Hematopoietic multipotent progenitor cell treated with erythropoietin and hydrocortisone succinate and interleukin-3 and kit ligand, for 8 days (in vitro differentiated cells): ENCODE results near the gene NEURL1.
"Not testable (repeated sequence)": the region's sequence is repeated elsewhere in the genome, so short reads cannot be mapped to it uniquely, and the experiment has no call there.

Experiments used
- DNase-seq: peaks from one replicate; pipeline ENCODE4 v3.0.0-alpha.2; 2015

The NEURL1 gene

DNA sequence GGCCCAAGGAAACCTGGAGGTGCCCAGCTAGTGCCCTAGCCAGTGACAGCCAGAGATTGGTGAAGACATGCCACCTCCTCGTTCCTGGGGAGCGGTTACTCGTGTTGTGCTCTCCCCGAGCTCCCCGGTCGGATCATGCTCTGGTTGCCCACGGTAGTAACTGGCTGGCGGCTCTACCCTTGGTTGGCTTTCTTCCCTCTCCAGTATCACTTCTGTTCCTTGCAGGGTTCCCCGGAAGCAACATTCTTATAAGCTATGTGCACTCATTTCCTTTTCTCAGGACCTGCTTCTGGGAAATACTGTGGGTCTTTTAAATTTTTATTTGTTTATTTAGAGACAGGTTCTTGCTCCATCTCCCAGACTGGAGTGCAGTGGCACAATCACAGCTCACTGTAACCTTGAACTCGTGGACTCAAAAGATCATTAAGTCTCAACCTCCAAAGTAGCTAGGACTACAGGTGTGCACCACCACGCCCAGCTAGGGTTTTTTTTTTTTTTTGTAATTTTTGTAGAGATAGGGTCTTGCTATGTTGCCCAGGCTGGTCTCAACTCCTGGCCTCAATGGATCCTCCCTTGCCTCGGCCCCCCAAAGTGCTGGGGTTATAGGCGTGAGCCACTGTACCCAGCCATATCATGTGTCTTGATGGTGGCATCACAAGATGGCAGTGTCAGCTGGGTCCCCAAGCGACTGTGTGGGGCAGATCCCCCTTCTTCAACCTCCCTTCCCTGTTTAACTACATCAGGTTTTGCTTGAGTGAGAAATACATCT, 27.9 kb upstream of the NEURL1 start:
- no peak for DNase-seq

DNA sequence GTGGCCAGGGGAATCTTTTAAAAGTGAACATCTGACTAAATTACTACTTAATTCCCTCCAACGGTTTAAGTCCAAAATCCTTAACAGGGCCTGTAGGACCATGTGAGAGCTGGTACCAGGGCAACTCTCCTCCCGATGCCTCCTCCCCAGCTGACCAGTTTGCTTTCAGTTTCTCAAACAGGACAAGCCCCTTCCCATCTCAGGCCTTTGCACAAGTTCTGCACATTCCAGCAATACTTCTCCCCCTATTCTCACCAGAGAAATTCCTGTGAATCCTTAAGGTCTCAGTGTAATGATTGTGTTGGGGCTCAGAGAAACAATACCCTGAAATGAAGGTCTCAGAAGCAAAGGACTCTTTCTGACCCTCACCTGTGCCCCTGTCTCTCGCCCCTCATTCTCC, 26.8 kb upstream of the NEURL1 start:
- DNase-seq: no peak

DNA sequence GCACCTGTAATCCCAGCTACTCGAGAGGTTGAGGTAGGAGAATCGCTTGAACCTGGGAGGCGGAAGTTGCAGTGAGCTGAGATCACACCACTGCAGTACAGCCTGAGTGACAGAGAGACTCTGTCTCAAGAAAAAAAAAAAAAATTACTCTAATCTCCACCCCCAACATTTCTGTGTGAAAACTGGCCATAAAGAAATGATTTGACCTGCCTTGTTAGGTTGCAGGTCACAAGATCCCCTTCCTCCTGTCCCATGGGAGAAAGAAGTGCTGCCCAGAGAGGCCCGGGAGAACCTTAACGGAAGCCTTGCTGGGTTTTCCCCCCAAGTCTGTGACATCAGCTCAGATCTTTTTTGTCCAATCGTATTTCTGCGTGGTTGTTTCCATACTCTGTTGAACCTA, 26.1 kb upstream of the NEURL1 start:
- DNase-seq: no peak

DNA sequence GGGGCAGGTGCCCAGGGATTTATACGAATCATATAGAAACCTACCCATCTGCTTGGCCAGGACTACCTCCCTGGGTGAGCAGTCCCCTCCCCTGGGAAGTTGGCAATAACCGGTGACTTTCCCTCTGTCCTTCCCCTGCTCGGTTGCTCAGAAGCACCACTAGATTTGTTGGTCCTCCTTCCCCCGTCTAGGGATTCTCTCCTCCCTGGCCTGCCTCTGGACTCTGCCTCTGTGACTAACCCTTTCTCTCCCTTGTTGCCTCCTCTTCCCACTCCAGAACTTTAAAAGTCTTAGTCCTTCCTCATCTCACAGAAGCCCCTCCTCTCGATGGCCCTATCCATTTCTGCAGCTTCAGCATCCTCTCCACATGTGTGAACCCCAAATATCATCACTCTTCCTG, 24.3 kb upstream of the NEURL1 start:
- no peak for DNase-seq

DNA sequence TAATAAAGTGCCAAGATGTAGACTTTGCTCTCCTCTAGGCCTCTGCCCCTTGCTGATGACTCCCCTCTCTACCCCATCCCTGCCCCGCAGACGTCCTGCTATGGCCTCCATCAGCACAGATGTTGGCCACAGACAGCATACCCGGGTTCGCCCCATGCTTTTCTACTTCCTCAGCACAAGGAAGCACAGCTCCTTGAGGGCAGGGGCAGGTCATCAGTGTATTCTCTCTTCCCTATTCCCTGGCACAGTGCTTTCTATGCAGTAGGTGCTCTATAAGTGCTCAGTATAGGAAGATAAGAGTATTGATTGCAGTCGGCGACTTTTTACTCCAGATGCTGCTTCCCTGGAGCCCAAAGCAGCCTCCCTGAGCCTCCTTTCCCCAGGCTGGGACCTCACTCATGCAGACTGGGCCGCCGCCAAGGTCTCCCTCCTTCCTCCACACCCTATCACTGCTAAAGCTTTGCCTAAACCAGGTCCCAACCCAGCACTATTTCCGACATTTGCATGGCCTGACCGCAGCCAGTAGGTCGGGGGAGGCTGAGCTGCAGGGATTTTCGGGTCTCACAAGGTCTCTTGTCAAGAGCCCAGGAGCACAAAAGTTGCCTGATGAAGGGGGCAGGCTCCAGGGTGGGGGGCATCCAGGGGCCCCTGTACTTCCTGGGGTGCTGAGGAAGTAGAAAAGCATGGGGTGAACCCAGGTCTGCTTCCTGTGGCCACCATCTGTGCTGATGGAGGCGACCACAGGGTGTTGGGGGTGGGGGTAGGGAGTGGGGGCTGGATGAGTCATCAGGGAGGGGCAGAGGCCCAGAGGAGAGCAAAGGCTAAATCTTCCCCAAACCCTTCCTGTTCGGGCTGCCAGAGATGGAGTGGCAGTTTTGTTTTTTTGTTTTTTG, 22.5 kb upstream of the NEURL1 start:
- peak; percentile 49 for DNase-seq

DNA sequence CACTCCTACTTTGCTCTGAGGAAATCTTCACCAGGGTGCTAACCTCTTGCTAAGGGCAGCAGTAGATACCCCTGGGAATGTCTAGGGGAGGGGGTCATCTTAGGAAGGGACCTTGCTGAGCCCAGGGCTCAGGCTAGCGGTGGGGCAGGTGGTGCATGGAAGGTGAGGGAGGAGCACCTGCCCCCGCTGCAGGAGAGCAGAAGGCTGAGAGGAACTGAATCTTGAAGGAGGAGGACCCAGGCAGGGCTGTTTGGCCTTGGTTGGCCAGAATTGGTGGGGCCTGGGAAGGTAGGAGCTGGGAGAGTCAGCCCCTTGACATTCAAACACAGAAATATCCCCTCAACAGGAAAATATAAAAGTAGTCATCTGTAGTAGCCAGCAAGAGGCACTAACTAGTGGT, 21.5 kb upstream of the NEURL1 start:
- DNase-seq: no peak

DNA sequence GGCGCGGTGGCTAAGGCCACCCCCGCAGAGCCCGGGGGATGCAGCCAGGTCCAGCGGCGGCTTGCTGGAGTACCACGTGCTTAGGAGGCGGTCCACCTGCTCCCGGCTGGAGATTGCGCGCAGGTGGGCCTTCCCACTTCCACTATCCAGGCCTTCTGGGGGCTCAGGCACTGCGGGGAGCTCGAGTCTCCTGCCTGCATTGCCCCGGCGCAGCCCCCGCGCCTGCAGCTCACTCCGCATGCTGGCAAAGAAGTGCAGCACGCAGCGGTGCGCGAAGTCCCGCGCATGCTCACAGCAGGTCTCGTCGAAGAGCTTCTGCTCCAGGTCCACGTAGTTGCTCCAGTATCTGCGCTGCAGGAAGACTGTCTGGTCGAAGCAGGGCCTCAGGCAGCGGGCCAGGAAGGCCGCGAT, 20.2 kb upstream of the NEURL1 start:
- no peak for DNase-seq

DNA sequence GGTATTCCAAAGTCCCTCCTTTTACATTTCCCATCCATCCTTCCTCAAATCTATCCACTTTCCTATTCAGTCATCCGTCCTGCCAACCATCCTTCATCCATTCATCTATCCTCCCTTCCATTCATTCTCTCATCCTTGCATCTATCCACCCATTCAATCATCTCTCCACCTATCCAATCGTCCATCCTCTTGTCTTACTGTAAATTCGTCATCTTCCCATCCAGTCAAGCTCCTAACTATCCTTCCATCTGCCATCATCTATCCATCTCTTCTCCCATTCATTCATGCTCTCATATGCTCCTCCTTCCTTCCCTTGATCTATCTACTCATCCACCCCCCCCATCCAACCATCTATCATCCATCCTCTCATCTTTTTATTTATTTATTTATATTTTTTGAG, 19.4 kb upstream of the NEURL1 start:
- no peak for DNase-seq

DNA sequence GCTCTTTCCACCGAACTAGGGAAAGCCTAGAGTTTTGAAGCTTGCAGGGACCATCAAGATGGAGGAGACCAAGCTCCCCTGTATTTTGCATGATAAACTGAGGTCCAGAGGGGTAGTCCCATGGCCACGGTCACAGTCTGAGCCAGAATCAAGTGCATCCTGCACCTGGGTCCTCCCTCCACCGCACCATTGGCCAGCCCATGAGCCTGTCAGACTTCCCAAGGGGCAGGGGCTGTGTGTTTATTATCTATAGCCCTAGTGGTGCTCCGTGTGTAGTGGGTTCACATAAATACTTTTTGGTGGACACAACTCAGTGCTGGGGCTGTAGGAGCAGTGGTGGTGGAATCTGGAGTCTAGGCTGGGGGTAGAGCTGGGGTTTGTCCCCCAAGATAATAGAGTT, 18.1 kb upstream of the NEURL1 start:
- DNase-seq: no peak

DNA sequence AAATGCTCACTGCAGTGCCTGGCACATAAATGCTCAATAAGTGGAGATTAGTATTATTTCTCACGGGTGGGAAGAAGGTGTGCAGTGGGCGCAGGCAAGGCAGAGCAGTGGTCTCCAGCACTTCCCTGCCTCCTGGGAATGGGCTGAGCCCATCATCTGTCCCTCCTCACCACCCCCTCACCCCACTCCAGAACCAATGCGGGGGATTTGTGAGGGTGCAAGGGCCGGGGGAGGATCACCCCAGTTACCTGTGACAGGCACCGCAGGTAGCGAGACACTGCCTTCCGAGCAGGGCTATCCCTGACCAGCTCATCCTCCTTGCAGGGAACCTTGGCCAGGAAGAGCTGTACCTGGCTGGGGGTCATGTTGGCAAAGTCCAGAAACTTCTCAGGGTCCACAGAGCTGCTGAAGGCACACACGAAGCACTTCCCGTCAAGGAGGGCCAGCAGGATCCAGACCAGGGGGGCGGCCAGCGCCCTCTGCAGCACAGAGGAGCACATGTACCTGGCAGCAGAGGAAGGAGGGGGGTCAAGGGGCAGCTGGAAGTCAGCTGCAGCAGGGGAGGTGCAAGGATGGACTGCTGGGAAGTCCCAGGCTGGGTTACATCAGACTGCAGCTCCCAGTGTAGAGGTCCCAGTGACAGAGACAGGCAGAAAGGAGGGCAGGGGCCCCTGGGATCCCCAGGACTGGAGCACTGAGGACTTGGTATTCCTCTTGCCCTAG, 17.3 kb upstream of the NEURL1 start:
- no peak for DNase-seq

DNA sequence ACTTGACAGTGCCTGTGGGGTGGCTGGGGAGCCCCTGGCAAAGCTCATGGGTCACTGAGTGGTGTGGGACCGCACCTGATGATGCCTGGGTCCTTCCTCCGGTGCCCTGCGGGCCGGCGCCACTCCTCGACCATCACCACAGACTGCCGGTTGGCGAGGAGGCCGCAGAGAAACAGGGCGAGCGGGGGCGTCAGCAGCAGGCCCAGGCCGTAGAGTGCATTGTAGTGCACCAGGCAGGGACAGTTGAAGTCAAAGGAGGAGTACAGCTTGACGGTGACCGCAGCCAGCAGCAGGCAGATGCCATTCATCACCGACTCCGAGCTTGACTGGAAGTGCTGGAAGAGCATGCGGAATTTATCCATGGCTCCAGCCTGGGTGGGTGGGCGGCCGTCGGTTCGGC, 14.8 kb upstream of the NEURL1 start:
- no peak for DNase-seq

DNA sequence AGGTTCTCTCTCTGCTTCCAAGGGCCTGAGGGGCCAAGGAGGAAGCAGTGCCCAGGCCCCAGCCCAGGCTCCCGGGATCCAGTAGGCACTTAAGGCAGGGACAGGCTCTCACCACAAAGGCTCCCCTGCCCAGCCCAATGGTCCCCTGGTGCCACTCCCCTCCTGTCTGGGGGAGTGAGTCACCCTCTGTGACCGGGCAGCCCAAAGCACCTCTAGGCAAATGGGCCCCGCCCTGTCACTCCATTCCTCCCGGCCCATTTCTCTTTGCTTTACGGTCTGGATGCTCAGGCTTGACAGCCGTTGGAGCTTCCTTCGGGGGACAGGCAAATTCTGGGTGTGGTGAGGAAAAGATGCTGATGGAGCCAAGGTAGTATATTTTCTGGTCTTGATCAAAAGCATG, 14.4 kb upstream of the NEURL1 start, which contains the start of gene CALHM3:
TSS of gene CALHM3 (minus strand) at position 106 of the 400 bp plus-strand sequence. CDS start 208 bp downstream, outside the sequence.
- DNase-seq: no peak

DNA sequence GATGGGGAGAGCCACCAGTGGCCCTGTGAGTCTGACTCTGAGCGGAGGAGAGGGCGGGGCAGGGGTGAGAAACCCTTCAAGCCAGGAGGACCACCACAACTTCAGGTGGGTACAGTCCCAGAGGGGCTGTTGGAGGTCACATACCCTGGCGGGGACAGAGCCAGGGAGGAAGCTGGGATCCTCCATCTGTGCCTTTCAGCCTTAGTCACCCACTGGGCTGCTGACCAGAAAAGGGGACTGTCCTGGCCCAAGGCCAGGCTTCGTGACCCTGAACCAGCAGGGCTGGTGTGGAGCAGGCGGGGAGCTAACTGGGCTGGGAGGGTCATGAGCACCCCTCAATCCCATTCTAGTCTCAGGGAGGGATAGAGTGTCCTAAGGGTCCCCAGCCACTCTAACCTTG, 13.0 kb upstream of the NEURL1 start:
- no peak for DNase-seq

DNA sequence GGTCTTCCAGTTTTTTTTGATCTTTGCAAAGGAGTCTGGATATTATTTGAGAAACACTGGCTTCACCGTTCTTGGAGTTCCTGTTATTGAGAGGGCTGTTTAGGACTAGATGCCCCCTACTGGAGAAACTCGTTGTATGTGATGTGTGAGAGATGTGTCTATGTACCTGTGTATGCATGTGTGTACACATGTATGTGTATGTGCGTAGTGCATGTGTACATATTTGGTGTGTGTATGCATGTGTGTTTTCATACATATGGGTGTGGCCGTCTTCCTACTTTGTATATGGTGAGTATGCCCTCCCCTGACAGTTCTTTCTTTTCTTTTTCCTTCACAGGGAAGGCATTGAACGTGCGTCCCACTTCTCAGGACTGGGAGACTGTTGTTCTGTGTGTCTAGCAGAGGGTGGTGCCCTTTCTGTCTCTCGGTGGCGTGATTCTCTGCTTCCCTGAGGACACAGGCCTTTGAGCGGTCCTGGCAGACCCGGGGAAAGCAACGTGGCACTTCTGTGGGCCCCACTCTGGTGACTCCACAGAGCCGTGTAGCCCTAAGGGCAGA, 11.5 kb upstream of the NEURL1 start:
- peak; percentile 72 for DNase-seq

DNA sequence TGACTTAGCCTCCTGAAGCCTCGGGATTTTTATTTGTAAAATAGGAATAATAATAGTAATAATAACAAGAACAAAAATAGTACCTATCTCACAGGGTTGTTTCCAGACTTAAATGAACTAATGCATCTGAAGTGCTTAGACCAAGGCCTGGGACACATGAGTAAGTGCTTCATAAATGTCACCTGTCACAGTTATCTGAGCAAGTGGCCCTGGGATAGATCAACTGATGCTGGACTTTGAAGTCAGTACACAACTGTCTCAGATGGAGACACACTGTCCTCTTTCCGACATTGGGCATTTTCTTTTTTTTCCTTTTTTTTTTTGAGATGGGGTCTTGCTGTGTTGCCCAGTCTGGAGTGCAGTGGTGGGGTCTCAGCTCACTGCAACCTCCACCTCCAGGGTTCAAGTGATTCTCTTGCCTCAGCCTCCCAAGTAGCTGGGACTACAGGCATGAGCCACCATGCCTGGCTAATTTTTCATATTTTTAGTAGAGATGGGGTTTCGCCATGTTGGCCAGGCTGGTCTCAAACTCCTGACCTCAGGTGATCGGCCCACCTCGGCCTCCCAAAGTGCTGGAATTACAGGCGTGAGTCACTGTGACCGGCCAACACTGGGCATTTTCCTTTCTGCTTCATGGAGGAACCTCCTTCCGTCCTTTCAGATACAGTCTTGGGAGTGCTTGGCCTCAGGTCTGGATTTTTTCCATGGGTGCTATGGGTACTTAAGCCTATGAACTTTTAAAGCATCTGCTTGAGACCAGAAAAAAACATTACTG, 6.7 kb upstream of the NEURL1 start:
- DNase-seq: not testable (repeated sequence)

DNA sequence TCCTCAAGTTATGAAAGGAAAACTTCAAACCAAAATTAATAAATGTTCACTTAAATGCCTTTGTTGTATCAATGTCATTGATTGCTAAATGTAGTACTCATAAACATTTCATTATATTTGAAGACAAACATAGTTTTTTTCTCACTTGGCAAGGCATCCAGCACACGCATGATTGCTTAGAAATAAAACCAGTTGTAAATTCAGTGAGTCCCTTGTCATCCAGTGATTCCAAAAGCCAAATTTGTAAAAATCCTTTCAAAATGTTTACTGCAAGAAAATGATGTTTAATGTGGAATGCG, 6.1 kb upstream of the NEURL1 start:
- no peak for DNase-seq

DNA sequence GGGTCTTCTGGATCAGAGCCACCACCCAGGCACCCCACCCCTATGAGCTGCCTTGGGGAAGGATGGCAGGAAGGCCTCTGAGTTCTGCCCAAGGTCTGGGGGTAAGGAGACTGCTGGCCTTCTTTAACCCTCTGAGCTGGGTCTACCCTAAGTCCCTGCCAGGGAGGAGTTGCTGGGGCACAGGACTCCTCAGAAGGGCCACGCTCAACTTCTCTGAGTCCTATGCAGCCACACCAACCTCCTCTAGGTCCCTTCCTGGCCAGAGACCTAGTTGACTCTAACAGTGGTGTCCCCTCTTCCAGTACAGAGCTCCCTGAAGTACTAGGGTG, 2.6 kb upstream of the NEURL1 start:
- DNase-seq: no peak

DNA sequence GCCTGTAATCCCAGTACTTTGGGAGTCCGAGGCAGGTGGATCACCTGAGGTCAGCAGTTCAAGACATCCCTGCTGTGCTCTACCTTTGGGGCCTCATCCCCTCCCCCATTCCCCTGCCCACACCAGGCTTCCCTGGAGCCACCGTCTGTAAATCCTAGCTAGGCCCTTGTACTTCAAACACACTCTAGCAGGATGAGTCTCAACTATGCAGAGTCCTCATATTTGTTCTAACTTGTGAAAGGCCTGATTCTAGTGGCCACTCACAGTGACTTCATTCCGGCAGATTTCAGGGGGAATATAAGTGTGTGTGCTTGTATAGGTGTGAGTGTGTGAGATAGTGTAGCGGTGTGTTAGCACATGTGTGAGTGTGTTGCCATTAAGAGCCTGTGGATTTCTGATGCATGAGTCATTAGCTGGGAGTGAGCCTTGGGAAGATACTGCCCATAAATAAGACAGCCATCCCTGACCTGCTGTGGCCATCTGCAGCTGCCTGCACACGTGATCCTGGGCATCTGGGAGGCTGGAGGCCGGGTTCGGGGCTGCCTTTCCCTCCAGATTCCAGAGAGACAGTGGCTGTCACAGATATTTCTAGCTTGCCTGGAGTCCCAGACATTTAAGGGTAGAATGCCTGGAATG, 1.7 kb upstream of the NEURL1 start:
- no peak for DNase-seq

DNA sequence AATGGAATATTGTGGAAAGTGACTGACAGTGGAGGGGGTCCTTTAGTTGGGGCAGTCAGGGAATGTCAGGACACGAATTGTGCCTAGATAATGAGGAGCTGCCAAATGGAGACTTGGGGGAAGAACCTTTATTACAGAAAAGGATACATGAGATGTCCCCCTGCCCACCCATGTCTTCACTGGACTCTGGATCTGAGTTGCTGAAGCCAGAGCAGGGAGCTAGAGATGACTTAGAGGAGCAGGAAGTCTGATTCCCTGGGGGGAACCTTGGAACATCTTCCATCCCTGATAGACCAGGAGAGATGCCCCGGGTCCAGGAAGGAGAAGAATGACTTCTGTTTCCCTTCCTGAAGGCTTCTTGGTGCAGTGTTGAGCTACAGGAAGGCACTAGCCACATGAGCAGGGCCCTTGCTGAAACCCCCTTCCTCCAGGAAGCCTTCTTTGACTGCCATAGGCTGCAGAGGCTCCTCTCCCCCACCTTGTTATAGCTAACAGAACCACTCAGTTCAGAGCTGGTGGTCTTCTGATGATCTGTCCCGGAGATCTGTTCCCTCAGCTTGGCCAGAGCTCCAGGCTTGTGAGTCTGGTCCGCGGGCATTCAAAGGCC, 747 bp upstream of the NEURL1 start:
- DNase-seq: no peak

DNA sequence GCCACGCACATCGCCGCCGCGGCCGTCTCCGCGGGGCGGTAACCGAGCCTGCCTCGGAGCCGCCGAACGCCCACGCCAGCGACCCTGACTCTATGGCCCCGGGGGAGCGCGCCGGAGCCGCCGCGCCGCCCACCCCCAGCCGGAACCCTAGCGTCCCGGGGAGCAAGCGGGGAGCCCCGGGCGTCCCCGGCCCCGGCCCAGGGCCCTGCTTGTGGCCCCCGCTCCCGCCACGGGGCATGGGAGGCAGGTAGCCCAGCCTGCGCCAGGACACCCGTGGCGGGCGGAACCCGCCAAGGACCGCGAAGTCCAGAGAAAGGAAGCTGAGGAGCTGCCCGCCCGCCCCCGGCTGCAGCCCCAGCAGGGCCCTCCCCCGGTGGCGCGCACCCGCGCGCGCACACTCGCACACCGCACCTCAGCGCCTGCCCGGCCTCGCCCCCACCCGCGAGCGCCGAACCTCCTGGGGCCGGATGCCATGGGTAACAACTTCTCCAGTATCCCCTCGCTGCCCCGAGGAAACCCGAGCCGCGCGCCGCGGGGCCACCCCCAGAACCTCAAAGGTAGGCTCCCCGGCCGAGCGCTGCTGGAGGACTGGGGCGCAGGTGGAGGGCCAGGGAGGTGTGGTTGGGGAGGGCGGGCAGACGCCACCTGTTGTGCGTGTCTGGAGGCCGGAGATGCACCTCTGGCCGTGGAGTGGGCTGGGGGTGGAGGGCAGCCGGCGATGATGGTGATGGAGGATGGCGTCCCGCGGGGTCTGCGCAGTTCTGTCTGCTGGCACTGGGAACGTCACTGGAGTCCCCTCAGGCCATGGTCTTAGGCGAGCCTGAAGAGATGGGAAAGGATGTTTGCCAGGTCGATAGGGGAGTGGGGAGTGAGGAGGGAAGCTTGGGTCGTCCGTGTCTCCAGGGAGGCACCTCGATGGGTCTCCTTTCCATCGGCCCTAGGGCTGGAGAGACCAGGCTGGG, 692 bp downstream of the NEURL1 start:
- DNase-seq: no peak

DNA sequence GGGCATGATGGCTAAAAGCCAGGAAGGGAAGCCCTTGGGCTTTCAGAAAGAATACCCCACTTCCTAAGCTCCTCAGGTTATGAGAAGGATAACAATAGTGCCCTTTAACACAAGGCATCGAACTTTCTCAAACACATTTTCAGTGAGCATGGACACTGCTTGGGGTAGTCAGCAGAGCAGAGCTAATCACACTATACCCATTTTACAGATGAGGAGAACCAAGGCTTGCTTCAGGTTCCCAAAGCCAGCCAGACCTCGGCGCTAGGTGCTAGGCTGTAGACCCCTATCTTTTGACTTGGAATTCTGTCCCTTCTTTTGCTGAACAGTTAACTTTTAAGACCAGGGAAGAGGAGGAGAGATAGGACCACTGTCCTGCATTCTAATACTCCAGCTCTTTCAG, 1.8 kb downstream of the NEURL1 start:
- no peak for DNase-seq
